ENCODE data around the gene PCSK5. TPM values are rescaled to one million over a fixed set of nuclear protein-coding genes. Genes with fewer than 3 reads are reported as not detected.

The PCSK5 gene
- total RNA-seq (10 to 100 TPM in 4 of 5 donors, 1 to 10 TPM in 1; 9.1 to 24.1 (median 12.7) TPM), total RNA-seq (1.9 to 42.9 (median 23.5) reads per million in 29 experiments)
- 8.8 TPM for total RNA-seq (2013)

GRCh38 chr9:75890472-75891276 lies at the start of gene PCSK5:
Gene PCSK5, plus strand, starts transcription at chr9:75890673. Its CDS starts 509 bp downstream, at chr9:75891182.
- Histone ChIP-seq H3K36me3 (ENCODE audit: control insufficient read depth in 2 of 2, extremely low read depth in 1 of 2, insufficient read depth in 1 of 2, low read length in 1 of 2) (no peaks in the 10 kb centered on the region), H3K4me1 (ENCODE audit: control insufficient read depth in 1 of 2, extremely low read depth in 1 of 2, insufficient read depth in 2 of 2, low read length in 2 of 2) (peaks cover 19 to 28% of the 10 kb centered on the region in 2 experiments), H3K4me3 (ENCODE audit: control insufficient read depth in 1 of 2, extremely low read depth in 1 of 2, low read length in 1 of 2) (peak within 1 kb of the TSS; percentile 75 to 96), H3K9me3 (no peaks in the 10 kb centered on the region), H3K27ac (ENCODE audit: low read length) (peak within 1 kb of the TSS; percentile 43), H3K27me3 (replicated peaks in 1 of 2; ENCODE audit: control insufficient read depth in 2 of 2, extremely low read depth in 1 of 2, insufficient read depth in 2 of 2, low read length in 1 of 2) (peaks cover 0 to 16% of the 10 kb centered on the region in 2 experiments)
- H3K9me3 Mint-ChIP-seq: no peaks in the 10 kb centered on the region
- CTCF ChIA-PET: interaction anchor here in 1 of 2 donors (0.6 kb wide), 1 partner anchor 7 kb away, joined by 6 read pairs; no protein-coding TSS in a partner anchor
- ATAC-seq (replicated peaks in 1 of 4) (peak; percentile 85 to 90 (median 86)), DNase-seq (peak; percentile 63 to 92 (median 83))
- under 1% methylated on average over 83 of the region's 83 CpGs for WGBS (ENCODE audit: insufficient coverage)
- no peaks in the 10 kb centered on the region for H3K36me3 Mint-ChIP-seq
- H3K27me3 Mint-ChIP-seq: peaks cover 0 to 18% of the 10 kb centered on the region in 2 donors
- H3K4me1 Mint-ChIP-seq: peaks cover 44 to 61% (median 56%) of the 10 kb centered on the region in 3 donors
- H3K4me3 Mint-ChIP-seq: peak within 1 kb of the TSS; percentile 87 to 92 (median 91)
- peak within 1 kb of the TSS; percentile 84 to 89 for H3K27ac Mint-ChIP-seq
- POLR2A ChIA-PET: no interaction called here

- Histone ChIP-seq H3K36me3 (ENCODE audit: control insufficient read depth in 2 of 2, extremely low read depth in 1 of 2, insufficient read depth in 1 of 2, low read length in 1 of 2) (no peaks in the 10 kb centered on the region), H3K4me1 (ENCODE audit: control insufficient read depth in 1 of 2, extremely low read depth in 1 of 2, insufficient read depth in 2 of 2, low read length in 2 of 2) (no peaks in the 10 kb centered on the region), H3K4me3 (ENCODE audit: control insufficient read depth in 1 of 2, extremely low read depth in 1 of 2, low read length in 1 of 2) (no peak overlapping the region), H3K9me3 (no peaks in the 10 kb centered on the region), H3K27ac (ENCODE audit: low read length) (no peak overlapping the region), H3K27me3 (replicated peaks in 1 of 2; ENCODE audit: control insufficient read depth in 2 of 2, extremely low read depth in 1 of 2, insufficient read depth in 2 of 2, low read length in 1 of 2) (no peaks in the 10 kb centered on the region)
- Mint-ChIP-seq H3K27me3 (peaks cover 0 to 6% of the 10 kb centered on the region in 2 donors), H3K4me3 (no peak overlapping the region), H3K36me3 (no peaks in the 10 kb centered on the region), H3K4me1 (no peaks in the 10 kb centered on the region), H3K27ac (no peak overlapping the region), H3K9me3 (no peaks in the 10 kb centered on the region)
- DNase-seq: no peak
- WGBS (ENCODE audit: insufficient coverage): 33% methylated on average over 1 of the region's 2 CpGs
- ChIA-PET POLR2A (no interaction called here), CTCF (no interaction called here)
- ATAC-seq (replicated peaks in 1 of 4): no peak
Observed at GRCh38 chr9:75844321-75844720, 46.2 kb upstream of the PCSK5 start.

- no peaks in the 10 kb centered on the region for H3K27me3 ChIP-seq (replicated peaks in 1 of 2; ENCODE audit: control insufficient read depth in 2 of 2, extremely low read depth in 1 of 2, insufficient read depth in 2 of 2, low read length in 1 of 2)
- ATAC-seq (replicated peaks in 1 of 4) (no peak), DNase-seq (no peak)
- Mint-ChIP-seq H3K9me3 (no peaks in the 10 kb centered on the region), H3K4me3 (no peak overlapping the region), H3K27me3 (peaks cover 0 to under 1% of the 10 kb centered on the region in 2 donors), H3K27ac (no peak overlapping the region), H3K4me1 (no peaks in the 10 kb centered on the region), H3K36me3 (no peaks in the 10 kb centered on the region)
- ChIA-PET POLR2A (no interaction called here), CTCF (no interaction called here)
- no peaks in the 10 kb centered on the region for H3K9me3 ChIP-seq
- H3K27ac ChIP-seq (ENCODE audit: low read length): no peak overlapping the region
- no peak overlapping the region for H3K4me3 ChIP-seq (ENCODE audit: control insufficient read depth in 1 of 2, extremely low read depth in 1 of 2, low read length in 1 of 2)
- no peaks in the 10 kb centered on the region for H3K4me1 ChIP-seq (ENCODE audit: control insufficient read depth in 1 of 2, extremely low read depth in 1 of 2, insufficient read depth in 2 of 2, low read length in 2 of 2)
- H3K36me3 ChIP-seq (ENCODE audit: control insufficient read depth in 2 of 2, extremely low read depth in 1 of 2, insufficient read depth in 1 of 2, low read length in 1 of 2): no peaks in the 10 kb centered on the region
- no CpG with 5 or more reads among the region's 2 CpGs for WGBS (ENCODE audit: insufficient coverage)
Observed at GRCh38 chr9:75845806-75846205, 44.7 kb upstream of the PCSK5 start.

DNA sequence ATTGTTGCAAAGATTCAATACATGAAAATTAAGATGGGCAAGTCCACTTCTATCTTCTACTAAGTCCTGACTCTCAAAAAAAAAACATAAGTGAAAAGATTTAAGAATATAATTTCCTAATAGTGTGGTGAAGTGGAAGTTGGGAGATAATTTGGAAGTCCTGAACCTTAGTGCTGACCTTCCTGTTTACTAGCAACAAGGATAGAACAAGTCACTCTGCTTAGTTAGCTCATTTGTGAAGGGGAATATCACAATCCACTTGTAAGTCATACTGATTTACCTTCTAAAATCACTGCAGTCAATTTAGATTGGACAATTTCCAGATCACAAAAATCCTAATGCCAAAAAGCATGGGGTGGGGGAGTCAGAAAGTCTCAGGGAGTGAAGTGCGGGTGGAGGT lies 43.4 kb upstream of the PCSK5 start:
- no CpG with 5 or more reads among the region's 1 CpG for WGBS (ENCODE audit: insufficient coverage)
- Mint-ChIP-seq H3K4me3 (no peak overlapping the region), H3K27me3 (no peaks in the 10 kb centered on the region), H3K4me1 (no peaks in the 10 kb centered on the region), H3K9me3 (no peaks in the 10 kb centered on the region), H3K36me3 (no peaks in the 10 kb centered on the region), H3K27ac (no peak overlapping the region)
- Histone ChIP-seq H3K27ac (ENCODE audit: low read length) (no peak overlapping the region), H3K4me3 (ENCODE audit: control insufficient read depth in 1 of 2, extremely low read depth in 1 of 2, low read length in 1 of 2) (no peak overlapping the region), H3K4me1 (ENCODE audit: control insufficient read depth in 1 of 2, extremely low read depth in 1 of 2, insufficient read depth in 2 of 2, low read length in 2 of 2) (no peaks in the 10 kb centered on the region), H3K9me3 (no peaks in the 10 kb centered on the region), H3K36me3 (ENCODE audit: control insufficient read depth in 2 of 2, extremely low read depth in 1 of 2, insufficient read depth in 1 of 2, low read length in 1 of 2) (no peaks in the 10 kb centered on the region), H3K27me3 (replicated peaks in 1 of 2; ENCODE audit: control insufficient read depth in 2 of 2, extremely low read depth in 1 of 2, insufficient read depth in 2 of 2, low read length in 1 of 2) (no peaks in the 10 kb centered on the region)
- ATAC-seq (replicated peaks in 1 of 4): no peak
- DNase-seq: no peak
- ChIA-PET CTCF (interaction anchor here (0.7 to 1.4 kb wide), 4 partner anchors 11 to 454 kb away, joined by 3 to 6 read pairs (median 4); no protein-coding TSS in a partner anchor), POLR2A (no interaction called here)

DNA sequence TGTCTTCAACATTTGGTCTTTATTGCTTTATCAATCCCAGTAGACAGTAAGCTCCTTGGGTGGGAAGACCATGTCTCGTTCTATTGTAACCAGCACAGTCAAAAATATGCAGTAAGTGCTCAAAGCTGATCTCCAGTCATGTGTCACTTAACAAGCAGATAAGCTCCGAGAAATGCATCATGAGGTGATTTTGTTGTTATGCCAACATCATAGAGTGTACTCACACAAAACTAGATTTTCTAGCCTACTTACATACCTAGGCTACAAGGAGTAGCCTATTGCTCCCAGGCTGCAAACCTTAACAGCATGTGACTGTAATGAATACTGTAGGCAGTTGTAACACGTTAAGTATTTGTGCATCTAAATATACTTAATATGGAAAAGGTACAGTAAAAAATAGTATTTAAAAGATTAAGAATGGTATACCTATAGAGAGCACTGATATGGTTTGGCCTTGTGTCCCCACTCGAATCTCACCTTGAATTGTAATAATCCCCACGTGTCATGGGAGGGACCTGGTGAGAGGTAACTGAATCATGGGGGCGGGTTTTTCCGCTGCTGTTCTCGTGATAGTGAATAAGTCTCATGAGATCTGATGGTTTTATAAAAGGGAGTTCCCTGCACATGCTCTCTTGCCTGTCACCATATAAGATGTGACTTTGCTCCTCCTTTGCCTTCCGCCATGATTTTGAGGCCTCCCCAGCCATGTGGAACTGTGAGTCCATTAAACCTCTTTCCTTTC lies 39.8 kb upstream of the PCSK5 start:
- no peaks in the 10 kb centered on the region for H3K27me3 Mint-ChIP-seq
- no peak for DNase-seq

DNA sequence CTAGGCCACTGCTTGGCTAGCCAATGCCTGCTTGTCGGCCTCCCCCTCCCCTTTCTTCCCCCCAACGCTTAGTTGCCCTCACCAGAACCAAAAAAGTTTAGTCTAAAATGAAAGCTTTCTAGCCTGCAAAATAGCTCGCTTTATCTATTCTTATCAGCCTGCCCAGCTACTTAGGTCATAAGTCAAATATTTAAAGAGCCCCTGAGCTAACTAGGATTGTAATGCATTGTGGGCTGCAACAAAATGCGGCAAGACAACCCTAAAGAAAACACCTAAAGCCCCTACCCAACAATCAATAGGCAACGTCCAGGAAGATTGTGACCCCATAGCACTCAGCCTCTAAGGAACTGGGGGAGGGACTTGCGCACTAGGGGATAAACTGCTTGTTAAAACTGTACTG lies 38.6 kb upstream of the PCSK5 start:
- Mint-ChIP-seq H3K4me1 (no peaks in the 10 kb centered on the region), H3K4me3 (no peak overlapping the region), H3K36me3 (no peaks in the 10 kb centered on the region), H3K9me3 (no peaks in the 10 kb centered on the region), H3K27me3 (no peaks in the 10 kb centered on the region), H3K27ac (no peak overlapping the region)
- H3K27me3 ChIP-seq (replicated peaks in 1 of 2; ENCODE audit: control insufficient read depth in 2 of 2, extremely low read depth in 1 of 2, insufficient read depth in 2 of 2, low read length in 1 of 2): no peaks in the 10 kb centered on the region
- WGBS (ENCODE audit: insufficient coverage): 58% methylated on average over 4 of the region's 6 CpGs
- ChIA-PET CTCF (interaction anchor here in 1 of 2 donors (0.7 kb wide), 1 partner anchor 365 kb away, joined by 3 read pairs; no protein-coding TSS in a partner anchor), POLR2A (no interaction called here)
- DNase-seq (no peak), ATAC-seq (replicated peaks in 1 of 4) (no peak)
- no peak overlapping the region for H3K4me3 ChIP-seq (ENCODE audit: control insufficient read depth in 1 of 2, extremely low read depth in 1 of 2, low read length in 1 of 2)
- H3K27ac ChIP-seq (ENCODE audit: low read length): no peak overlapping the region
- no peaks in the 10 kb centered on the region for H3K4me1 ChIP-seq (ENCODE audit: control insufficient read depth in 1 of 2, extremely low read depth in 1 of 2, insufficient read depth in 2 of 2, low read length in 2 of 2)
- no peaks in the 10 kb centered on the region for H3K36me3 ChIP-seq (ENCODE audit: control insufficient read depth in 2 of 2, extremely low read depth in 1 of 2, insufficient read depth in 1 of 2, low read length in 1 of 2)
- no peaks in the 10 kb centered on the region for H3K9me3 ChIP-seq

More for the DNA sequence above, 39.8 kb upstream of the PCSK5 start:
- no peaks in the 10 kb centered on the region for H3K4me1 Mint-ChIP-seq
- POLR2A ChIA-PET: no interaction called here
- CTCF ChIA-PET: no interaction called here
- no peaks in the 10 kb centered on the region for H3K9me3 ChIP-seq
- no peak overlapping the region for H3K4me3 ChIP-seq (ENCODE audit: control insufficient read depth in 1 of 2, extremely low read depth in 1 of 2, low read length in 1 of 2)
- H3K36me3 Mint-ChIP-seq: no peaks in the 10 kb centered on the region
- H3K9me3 Mint-ChIP-seq: no peaks in the 10 kb centered on the region
- no peak overlapping the region for H3K4me3 Mint-ChIP-seq
- H3K36me3 ChIP-seq (ENCODE audit: control insufficient read depth in 2 of 2, extremely low read depth in 1 of 2, insufficient read depth in 1 of 2, low read length in 1 of 2): no peaks in the 10 kb centered on the region
- H3K27ac ChIP-seq (ENCODE audit: low read length): no peak overlapping the region
- no peak for ATAC-seq (replicated peaks in 1 of 4)
- 60% methylated on average over 2 of the region's 9 CpGs for WGBS (ENCODE audit: insufficient coverage)
- H3K27ac Mint-ChIP-seq: no peak overlapping the region
- no peaks in the 10 kb centered on the region for H3K27me3 ChIP-seq (replicated peaks in 1 of 2; ENCODE audit: control insufficient read depth in 2 of 2, extremely low read depth in 1 of 2, insufficient read depth in 2 of 2, low read length in 1 of 2)
- no peaks in the 10 kb centered on the region for H3K4me1 ChIP-seq (ENCODE audit: control insufficient read depth in 1 of 2, extremely low read depth in 1 of 2, insufficient read depth in 2 of 2, low read length in 2 of 2)
